Measurements from ENCODE around the gene FIBCD1. TPM values are rescaled to one million over a fixed set of nuclear protein-coding genes. Genes with fewer than 3 reads are reported as not detected.

FIBCD1 gene
- total RNA-seq, 4 donors from 2014 or later: 1.4 to 1.7 TPM; not detected in 2

DNA sequence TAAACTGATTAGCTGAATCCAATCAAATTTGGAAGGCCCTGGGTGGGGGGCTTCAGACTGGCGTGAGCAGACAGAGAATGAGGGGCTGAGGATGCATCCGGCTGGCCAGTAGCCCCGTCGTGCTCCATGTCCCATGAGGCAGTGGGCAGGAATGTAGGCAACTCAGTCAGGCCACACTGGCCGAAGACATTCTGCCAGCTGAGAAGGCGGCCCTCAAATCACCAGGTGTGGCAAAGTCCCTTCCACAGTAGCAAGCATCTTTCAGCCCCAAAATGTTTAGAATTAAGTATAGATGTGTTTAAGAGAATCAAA is 44.3 kb upstream of the FIBCD1 start:
- no peaks in the 10 kb centered on the region for H3K4me1 ChIP-seq
- no peak overlapping the region for H3K4me3 ChIP-seq
- H3K27me3 ChIP-seq: peaks cover 42% of the 10 kb centered on the region
- WGBS, 2 donors (ENCODE audit: low coverage in 1 of 2): 87 to 91% methylated on average over 3 to 5 of the region's 6 CpGs
- no peaks in the 10 kb centered on the region for H3K36me3 ChIP-seq
- no peak for ATAC-seq
- no peaks in the 10 kb centered on the region for H3K9me3 ChIP-seq
- TF ChIP-seq CTCF (IDR thresholded peaks at IDR 0.05) (no peak), POLR2A (IDR thresholded peaks at IDR 0.05) (no peak), POLR2AphosphoS5 (IDR thresholded peaks at IDR 0.05) (no peak), EP300 (IDR thresholded peaks at IDR 0.05) (no peak)
- no peak overlapping the region for H3K27ac ChIP-seq

DNA sequence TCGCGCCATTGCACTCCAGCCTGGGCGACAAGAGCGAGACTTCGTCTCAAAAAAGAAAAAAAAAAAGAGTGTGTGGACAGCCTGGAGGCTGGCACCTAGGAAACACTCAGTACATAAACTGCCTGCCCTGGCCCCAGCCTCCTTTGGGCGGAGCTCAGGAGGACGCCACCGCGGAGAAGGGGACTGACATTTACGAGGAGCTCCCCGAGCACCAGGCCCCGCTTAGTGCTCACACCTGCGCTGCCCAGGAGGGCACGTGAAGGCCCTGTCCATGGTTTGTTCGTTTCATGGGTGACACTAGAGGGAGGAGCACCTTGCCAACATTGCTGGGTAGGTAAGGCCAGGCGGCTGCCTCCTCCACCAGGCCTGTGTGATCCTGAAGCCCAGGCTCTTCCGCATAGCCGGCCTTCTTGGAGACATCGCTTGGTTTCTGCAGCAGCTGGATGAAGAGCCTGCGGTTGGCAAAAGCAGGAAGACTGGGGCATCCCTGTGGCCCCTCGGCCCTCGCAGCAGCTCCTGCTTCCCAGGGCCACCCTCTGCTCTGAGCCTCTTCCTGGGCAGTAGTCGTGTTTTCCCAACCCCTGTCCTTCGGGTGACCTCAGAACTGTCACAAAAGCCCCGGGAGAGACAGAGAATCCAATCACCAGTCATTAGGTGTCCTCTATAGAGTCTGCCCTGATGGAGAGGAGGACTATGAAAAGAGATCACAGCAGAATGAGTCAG is 43.8 kb upstream of the FIBCD1 start:
- 95% methylated on average over 6 of the region's 25 CpGs; no CpG with 5 or more reads in 1 of the 2 donors for WGBS, 2 donors (ENCODE audit: low coverage in 1 of 2)
- Histone ChIP-seq H3K9me3 (no peaks in the 10 kb centered on the region), H3K27me3 (peaks cover 42% of the 10 kb centered on the region), H3K4me3 (no peak overlapping the region), H3K36me3 (no peaks in the 10 kb centered on the region), H3K27ac (no peak overlapping the region), H3K4me1 (no peaks in the 10 kb centered on the region)
- ATAC-seq: no peak
- TF ChIP-seq EP300 (IDR thresholded peaks at IDR 0.05) (no peak), POLR2A (IDR thresholded peaks at IDR 0.05) (no peak), CTCF (IDR thresholded peaks at IDR 0.05) (no peak), POLR2AphosphoS5 (IDR thresholded peaks at IDR 0.05) (no peak)

GRCh38 chr9:130981756-130982137 is 42.7 kb upstream of the FIBCD1 start:
- WGBS, 2 donors (ENCODE audit: low coverage in 1 of 2): 45 to 54% methylated on average over 4 to 5 of the region's 14 CpGs
- Histone ChIP-seq H3K27me3 (peaks cover 38% of the 10 kb centered on the region), H3K9me3 (no peaks in the 10 kb centered on the region), H3K4me1 (no peaks in the 10 kb centered on the region), H3K4me3 (no peak overlapping the region), H3K27ac (no peak overlapping the region), H3K36me3 (no peaks in the 10 kb centered on the region)
- no peak for ATAC-seq
- TF ChIP-seq POLR2A (IDR thresholded peaks at IDR 0.05) (no peak), EP300 (IDR thresholded peaks at IDR 0.05) (no peak), POLR2AphosphoS5 (IDR thresholded peaks at IDR 0.05) (no peak), CTCF (IDR thresholded peaks at IDR 0.05) (no peak)

DNA sequence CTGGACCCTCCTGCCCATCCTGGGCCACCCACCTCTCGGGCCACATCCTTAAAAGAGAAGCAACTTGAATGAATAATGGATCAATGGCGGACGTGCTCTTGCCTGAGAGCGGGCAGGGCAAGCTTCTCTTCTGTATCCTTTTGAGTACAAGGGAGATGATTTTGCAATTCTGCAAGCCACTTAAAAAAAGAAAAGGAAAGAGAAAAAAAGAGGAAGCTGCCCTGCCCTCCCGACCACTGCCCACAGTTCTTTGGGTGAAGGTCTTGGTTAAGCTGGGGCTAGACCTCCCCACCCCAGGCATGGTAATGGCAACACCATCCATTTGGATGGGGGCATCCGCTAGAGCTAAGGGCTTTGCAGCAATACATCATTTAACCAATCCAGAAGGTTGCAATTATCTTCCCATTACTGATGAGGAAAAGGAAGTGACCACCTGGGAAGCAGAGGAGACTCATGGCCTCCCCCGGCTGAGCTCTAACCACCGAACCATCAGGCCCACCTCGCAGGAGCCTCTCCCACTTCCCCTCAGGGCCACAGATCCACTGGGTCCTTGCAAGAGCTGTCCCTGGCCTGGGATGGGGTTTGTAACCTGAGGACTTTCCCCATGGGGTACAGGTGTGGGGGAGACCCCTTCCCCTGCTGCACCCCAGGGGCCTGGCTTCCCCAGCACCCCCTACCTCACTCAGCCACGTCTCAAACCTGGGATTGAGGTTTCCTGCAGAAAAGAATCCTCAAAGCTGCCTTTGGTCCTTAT is 42.1 kb upstream of the FIBCD1 start:
- ATAC-seq: no peak
- TF ChIP-seq POLR2A (IDR thresholded peaks at IDR 0.05): no peak
- TF ChIP-seq CTCF (IDR thresholded peaks at IDR 0.05): no peak
- no peak for TF ChIP-seq EP300 (IDR thresholded peaks at IDR 0.05)
- no peak for TF ChIP-seq POLR2AphosphoS5 (IDR thresholded peaks at IDR 0.05)
- no peak overlapping the region for H3K27ac ChIP-seq
- H3K27me3 ChIP-seq: peaks cover 34% of the 10 kb centered on the region
- no peaks in the 10 kb centered on the region for H3K4me1 ChIP-seq
- no peaks in the 10 kb centered on the region for H3K36me3 ChIP-seq
- H3K9me3 ChIP-seq: no peaks in the 10 kb centered on the region
- no peak overlapping the region for H3K4me3 ChIP-seq
- WGBS, 2 donors (ENCODE audit: low coverage in 1 of 2): 68 to 78% methylated on average over 5 of the region's 10 CpGs

DNA sequence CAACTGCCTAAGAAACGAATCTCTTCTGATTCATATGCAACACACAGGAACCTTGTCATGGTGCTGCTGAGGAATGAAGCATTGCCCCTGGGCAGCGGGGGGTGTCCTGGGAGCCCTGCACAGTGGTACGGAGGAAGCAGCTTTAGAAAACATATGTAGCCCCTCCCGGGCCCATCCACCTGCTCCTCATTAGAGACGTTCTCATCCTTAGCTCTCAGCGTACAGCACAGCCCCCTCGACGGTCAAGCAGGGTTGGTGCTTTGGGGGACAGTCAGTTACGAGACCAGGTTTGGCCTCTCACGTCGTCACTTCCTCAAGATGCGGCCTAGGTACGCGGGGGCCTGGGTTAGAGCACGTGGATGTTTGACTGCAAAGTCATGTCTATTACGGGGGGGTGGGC is 41.5 kb upstream of the FIBCD1 start:
- Histone ChIP-seq H3K9me3 (no peaks in the 10 kb centered on the region), H3K27me3 (peaks cover 35% of the 10 kb centered on the region)

More for the DNA sequence above, 41.5 kb upstream of the FIBCD1 start:
- no peak for ATAC-seq
- Histone ChIP-seq H3K27ac (no peak overlapping the region), H3K4me3 (no peak overlapping the region), H3K36me3 (no peaks in the 10 kb centered on the region), H3K4me1 (no peaks in the 10 kb centered on the region)
- 80% methylated on average over 2 of the region's 16 CpGs; no CpG with 5 or more reads in 1 of the 2 donors for WGBS, 2 donors (ENCODE audit: low coverage in 1 of 2)
- TF ChIP-seq EP300 (IDR thresholded peaks at IDR 0.05) (no peak), CTCF (IDR thresholded peaks at IDR 0.05) (no peak), POLR2AphosphoS5 (IDR thresholded peaks at IDR 0.05) (no peak), POLR2A (IDR thresholded peaks at IDR 0.05) (no peak)
